Measurements from ENCODE around the gene AKR1A1.

GRCh38 chr1:45557422-45557944 is 6.9 kb downstream of the AKR1A1 start:
- TF ChIP-seq CTCF (conservative IDR thresholded peaks at IDR 0.05), result no peak
- no peak for TF ChIP-seq ZFX (IDR thresholded peaks at IDR 0.05)
